ENCODE data around the gene SLC19A2.
A peak's percentile ranks its signal among the peaks of the same experiment; 100 is the strongest.

The SLC19A2 gene

GRCh38 chr1:169486281-169487051, 722 bp upstream of the SLC19A2 start:
- H3K4me1 ChIP-seq (ENCODE audit: control insufficient read depth in 1 of 2, insufficient read depth in 2 of 2, low read length in 2 of 2) = peaks cover 6 to 13% of the 10 kb centered on the region in 2 experiments
- WGBS (ENCODE audit: extremely low coverage, insufficient coverage, insufficient read length) = no CpG with 5 or more reads among the region's 14 CpGs
- H4K8ac ChIP-seq (ENCODE audit: low read depth, low read length) = peak overlapping the region; percentile 55
- H3K4ac ChIP-seq (ENCODE audit: low read depth, low read length) = peak overlapping the region; percentile 1
- DNase-seq = peak; percentile 12 to 59
- H3K9me3 ChIP-seq (ENCODE audit: insufficient read depth, low read depth, low read length) = peaks cover 2% of the 10 kb centered on the region
- no peaks in the 10 kb centered on the region for H3K27me3 ChIP-seq (ENCODE audit: insufficient read depth, low read length)
- H3K36me3 ChIP-seq (ENCODE audit: control insufficient read depth in 1 of 2, insufficient read depth in 2 of 2, low read length in 2 of 2) = no peaks in the 10 kb centered on the region
- peaks cover 11% of the 10 kb centered on the region for H3K79me1 ChIP-seq (ENCODE audit: low read length)
- H3K9ac ChIP-seq (ENCODE audit: low read length) = peak overlapping the region; percentile 5
- H3K27ac ChIP-seq (ENCODE audit: low read depth, low read length) = peak overlapping the region; percentile 93
- no peak overlapping the region for H3K23ac ChIP-seq (ENCODE audit: low read length)
- no peak overlapping the region for H2AK5ac ChIP-seq (ENCODE audit: low read length)
- H3K4me3 ChIP-seq (ENCODE audit: low read depth, low read length) = peak overlapping the region; percentile 63
- H3K79me2 ChIP-seq (ENCODE audit: control insufficient read depth, insufficient read depth, low read length, poor library complexity) = peaks cover 11% of the 10 kb centered on the region
- no peak overlapping the region for H2BK12ac ChIP-seq (ENCODE audit: low read length)
- H3K14ac ChIP-seq (ENCODE audit: low read length) = peak overlapping the region; percentile 55
- peak overlapping the region; percentile 74 for H4K91ac ChIP-seq (ENCODE audit: low read depth, low read length)
- H2BK5ac ChIP-seq (ENCODE audit: low read depth, low read length, poor library complexity) = peak overlapping the region; percentile 94
- peak overlapping the region; percentile 37 for H3K18ac ChIP-seq (ENCODE audit: low read length)
- H4K12ac ChIP-seq (ENCODE audit: low read depth, low read length) = peak overlapping the region; percentile 85
- H2BK120ac ChIP-seq (ENCODE audit: insufficient read depth, low read length, poor library complexity) = peak overlapping the region; percentile 39
- peak overlapping the region; percentile 72 for H3K4me2 ChIP-seq (ENCODE audit: low read length)
- H2AFZ ChIP-seq (ENCODE audit: insufficient read depth, low read length, poor library complexity) = peak overlapping the region; percentile 95

DNA sequence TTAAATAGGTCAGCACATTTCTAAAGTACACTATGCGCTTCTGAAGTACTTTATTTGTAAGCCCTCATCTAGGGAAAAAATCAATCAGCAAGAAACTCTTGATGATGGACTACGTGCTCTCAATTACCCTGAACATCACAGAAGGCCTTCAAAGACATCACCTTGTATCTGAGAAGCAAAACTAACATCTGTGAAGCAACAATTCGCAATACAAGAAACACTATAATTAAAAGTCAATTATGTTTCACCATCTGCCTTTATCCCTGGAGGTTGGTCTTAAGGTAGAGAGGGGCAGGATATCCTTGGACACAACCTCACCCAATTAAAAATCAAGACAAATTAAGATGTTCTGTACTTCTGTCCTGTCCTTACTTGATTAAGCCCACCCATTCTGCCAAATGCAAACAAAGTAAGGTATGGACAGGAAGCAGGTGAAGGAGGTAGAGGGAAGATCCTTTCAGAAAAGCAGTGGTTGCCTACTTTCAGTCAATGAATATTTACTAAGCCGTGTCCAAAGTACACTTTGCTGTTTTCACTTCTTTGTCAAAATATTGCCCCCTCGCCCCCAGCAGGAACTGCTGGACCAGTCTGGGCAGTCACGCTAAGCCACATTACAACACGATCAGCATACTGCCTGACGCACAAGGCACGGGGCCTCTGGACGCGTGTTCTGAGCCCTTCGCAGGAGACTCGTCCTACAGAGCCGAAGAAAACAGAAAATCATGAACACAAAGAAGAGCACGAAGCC, 887 bp downstream of the SLC19A2 start:
- no CpG with 5 or more reads among the region's 15 CpGs for WGBS (ENCODE audit: extremely low coverage, insufficient coverage, insufficient read length)
- DNase-seq = peak; percentile 56 to 66

GRCh38 chr1:169484101-169484500, 1.6 kb downstream of the SLC19A2 start:
- Histone ChIP-seq H3K79me2 (ENCODE audit: control insufficient read depth, insufficient read depth, low read length, poor library complexity) (peaks cover 11% of the 10 kb centered on the region), H3K27ac (ENCODE audit: low read depth, low read length) (no peak overlapping the region), H4K91ac (ENCODE audit: low read depth, low read length) (no peak overlapping the region), H3K4me3 (ENCODE audit: low read depth, low read length) (no peak overlapping the region), H3K27me3 (ENCODE audit: insufficient read depth, low read length) (no peaks in the 10 kb centered on the region), H2AK5ac (ENCODE audit: low read length) (no peak overlapping the region), H3K4ac (ENCODE audit: low read depth, low read length) (peak overlapping the region; percentile 22), H3K4me2 (ENCODE audit: low read length) (peak overlapping the region; percentile 68), H4K12ac (ENCODE audit: low read depth, low read length) (no peak overlapping the region), H3K23ac (ENCODE audit: low read length) (no peak overlapping the region), H3K9ac (ENCODE audit: low read length) (peak overlapping the region; percentile 16), H2BK120ac (ENCODE audit: insufficient read depth, low read length, poor library complexity) (no peak overlapping the region), H3K18ac (ENCODE audit: low read length) (no peak overlapping the region), H3K4me1 (ENCODE audit: control insufficient read depth in 1 of 2, insufficient read depth in 2 of 2, low read length in 2 of 2) (peaks cover 6 to 13% of the 10 kb centered on the region in 2 experiments), H3K36me3 (ENCODE audit: control insufficient read depth in 1 of 2, insufficient read depth in 2 of 2, low read length in 2 of 2) (no peaks in the 10 kb centered on the region), H3K79me1 (ENCODE audit: low read length) (peaks cover 11% of the 10 kb centered on the region), H3K14ac (ENCODE audit: low read length) (no peak overlapping the region), H2BK12ac (ENCODE audit: low read length) (no peak overlapping the region), H3K9me3 (ENCODE audit: insufficient read depth, low read depth, low read length) (peaks cover 2% of the 10 kb centered on the region), H2AFZ (ENCODE audit: insufficient read depth, low read length, poor library complexity) (no peak overlapping the region), H2BK5ac (ENCODE audit: low read depth, low read length, poor library complexity) (no peak overlapping the region), H4K8ac (ENCODE audit: low read depth, low read length) (no peak overlapping the region)
- DNase-seq = no peak
- WGBS (ENCODE audit: extremely low coverage, insufficient coverage, insufficient read length) = no CpG with 5 or more reads among the region's 4 CpGs

More for the DNA sequence above, 887 bp downstream of the SLC19A2 start:
- Histone ChIP-seq H4K12ac (ENCODE audit: low read depth, low read length) (no peak overlapping the region), H4K8ac (ENCODE audit: low read depth, low read length) (peak overlapping the region; percentile 62), H3K4me1 (ENCODE audit: control insufficient read depth in 1 of 2, insufficient read depth in 2 of 2, low read length in 2 of 2) (peaks cover 6 to 13% of the 10 kb centered on the region in 2 experiments), H3K23ac (ENCODE audit: low read length) (no peak overlapping the region), H3K4ac (ENCODE audit: low read depth, low read length) (peak overlapping the region; percentile 36), H2AK5ac (ENCODE audit: low read length) (no peak overlapping the region), H3K9ac (ENCODE audit: low read length) (peak overlapping the region; percentile 94), H2BK12ac (ENCODE audit: low read length) (no peak overlapping the region), H3K4me2 (ENCODE audit: low read length) (peak overlapping the region; percentile 68), H2BK120ac (ENCODE audit: insufficient read depth, low read length, poor library complexity) (peak overlapping the region; percentile 67), H2BK5ac (ENCODE audit: low read depth, low read length, poor library complexity) (peak overlapping the region; percentile 88), H3K27ac (ENCODE audit: low read depth, low read length) (peak overlapping the region; percentile 98), H3K4me3 (ENCODE audit: low read depth, low read length) (peak overlapping the region; percentile 96), H2AFZ (ENCODE audit: insufficient read depth, low read length, poor library complexity) (peak overlapping the region; percentile 34), H3K79me2 (ENCODE audit: control insufficient read depth, insufficient read depth, low read length, poor library complexity) (peaks cover 11% of the 10 kb centered on the region), H3K14ac (ENCODE audit: low read length) (peak overlapping the region; percentile 92), H3K27me3 (ENCODE audit: insufficient read depth, low read length) (no peaks in the 10 kb centered on the region), H4K91ac (ENCODE audit: low read depth, low read length) (peak overlapping the region; percentile 71), H3K9me3 (ENCODE audit: insufficient read depth, low read depth, low read length) (peaks cover 2% of the 10 kb centered on the region), H3K18ac (ENCODE audit: low read length) (peak overlapping the region; percentile 50), H3K36me3 (ENCODE audit: control insufficient read depth in 1 of 2, insufficient read depth in 2 of 2, low read length in 2 of 2) (no peaks in the 10 kb centered on the region), H3K79me1 (ENCODE audit: low read length) (peaks cover 11% of the 10 kb centered on the region)

DNA sequence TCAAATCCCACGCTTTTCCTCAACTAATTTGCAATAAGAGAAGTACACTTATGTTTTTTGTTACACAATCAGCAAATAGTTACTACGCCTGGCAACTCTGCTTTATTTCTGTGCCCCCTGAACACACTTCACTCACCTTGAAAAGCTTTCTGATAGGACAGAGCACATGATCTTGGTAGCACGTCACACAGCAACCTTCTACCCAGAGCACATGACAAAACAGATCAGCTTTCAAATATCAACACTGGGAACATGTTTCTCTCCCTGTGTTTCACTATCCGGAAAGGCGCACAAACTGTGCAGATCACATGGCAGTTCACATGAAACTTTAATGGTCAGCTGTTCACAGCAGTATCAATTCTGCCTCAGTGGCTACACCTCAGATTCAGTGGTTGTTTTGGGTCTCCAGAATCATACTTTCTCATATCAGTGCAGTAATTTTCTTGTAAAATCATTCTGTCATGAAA, 2.2 kb downstream of the SLC19A2 start:
- Histone ChIP-seq H3K27ac (ENCODE audit: low read depth, low read length) (no peak overlapping the region), H3K18ac (ENCODE audit: low read length) (no peak overlapping the region), H3K4ac (ENCODE audit: low read depth, low read length) (peak overlapping the region; percentile 50), H3K9ac (ENCODE audit: low read length) (no peak overlapping the region), H4K12ac (ENCODE audit: low read depth, low read length) (no peak overlapping the region), H3K23ac (ENCODE audit: low read length) (no peak overlapping the region), H3K4me1 (ENCODE audit: control insufficient read depth in 1 of 2, insufficient read depth in 2 of 2, low read length in 2 of 2) (peaks cover 6 to 15% of the 10 kb centered on the region in 2 experiments), H3K14ac (ENCODE audit: low read length) (no peak overlapping the region), H3K27me3 (ENCODE audit: insufficient read depth, low read length) (no peaks in the 10 kb centered on the region), H3K79me1 (ENCODE audit: low read length) (peaks cover 11% of the 10 kb centered on the region), H2BK12ac (ENCODE audit: low read length) (no peak overlapping the region), H3K36me3 (ENCODE audit: control insufficient read depth in 1 of 2, insufficient read depth in 2 of 2, low read length in 2 of 2) (no peaks in the 10 kb centered on the region), H3K9me3 (ENCODE audit: insufficient read depth, low read depth, low read length) (peaks cover 2% of the 10 kb centered on the region), H2AFZ (ENCODE audit: insufficient read depth, low read length, poor library complexity) (no peak overlapping the region), H2BK5ac (ENCODE audit: low read depth, low read length, poor library complexity) (no peak overlapping the region), H3K4me2 (ENCODE audit: low read length) (peak overlapping the region; percentile 68), H3K4me3 (ENCODE audit: low read depth, low read length) (no peak overlapping the region), H4K91ac (ENCODE audit: low read depth, low read length) (no peak overlapping the region), H2BK120ac (ENCODE audit: insufficient read depth, low read length, poor library complexity) (no peak overlapping the region), H4K8ac (ENCODE audit: low read depth, low read length) (no peak overlapping the region), H2AK5ac (ENCODE audit: low read length) (no peak overlapping the region), H3K79me2 (ENCODE audit: control insufficient read depth, insufficient read depth, low read length, poor library complexity) (peaks cover 13% of the 10 kb centered on the region)
- no CpG with 5 or more reads among the region's 5 CpGs for WGBS (ENCODE audit: extremely low coverage, insufficient coverage, insufficient read length)
- DNase-seq = peak in 1 of 2 donors; percentile 7

Measured in trophoblast cell (in vitro differentiated cells and primary cell).